HG03097 (cell line): ENCODE data around the gene TESMIN.

ENCODE experiments used
- ATAC-seq: cut with Tn5 transposase; IDR thresholded peaks from one replicate; pipeline ENCODE4 v1.9.1; 2021; ENCODE audit not compliant: unreplicated experiment, low FRiP score

TESMIN gene

GRCh38 chr11:68685656-68686380, 65.5 kb downstream of the TESMIN start:
- no peak for ATAC-seq

- ATAC-seq = no peak
Observed at GRCh38 chr11:68684385-68685356, 66.6 kb downstream of the TESMIN start, which contains the start of gene GAL. GAL (plus strand) TSS chr11:68684544; CDS start chr11:68684924, 380 bp downstream.

GRCh38 chr11:68683536-68684384, 67.6 kb downstream of the TESMIN start:
- ATAC-seq = no peak

- no peak for ATAC-seq
Observed at GRCh38 chr11:68683121-68683520, 68.2 kb downstream of the TESMIN start.

GRCh38 chr11:68682531-68682961, 68.8 kb downstream of the TESMIN start:
- no peak for ATAC-seq

- no peak for ATAC-seq
Observed at GRCh38 chr11:68680541-68681231, 70.6 kb downstream of the TESMIN start.

- ATAC-seq = no peak
Observed at GRCh38 chr11:68678031-68678441, 73.3 kb downstream of the TESMIN start.

- ATAC-seq = no peak
Observed at GRCh38 chr11:68677432-68677831, 73.9 kb downstream of the TESMIN start.

GRCh38 chr11:68674461-68674860, 76.9 kb downstream of the TESMIN start:
- ATAC-seq = no peak

GRCh38 chr11:68673991-68674390, 77.3 kb downstream of the TESMIN start:
- ATAC-seq = no peak

- no peak for ATAC-seq
Observed at GRCh38 chr11:68673306-68673945, 77.9 kb downstream of the TESMIN start.

- ATAC-seq = no peak
Observed at GRCh38 chr11:68670208-68670992, 80.9 kb downstream of the TESMIN start.

GRCh38 chr11:68669301-68670090, 81.8 kb downstream of the TESMIN start:
- no peak for ATAC-seq

GRCh38 chr11:68667511-68668500, 83.5 kb downstream of the TESMIN start:
- ATAC-seq = no peak

- ATAC-seq = no peak
Observed at GRCh38 chr11:68666849-68667248, 84.5 kb downstream of the TESMIN start.

GRCh38 chr11:68665436-68665835, 85.9 kb downstream of the TESMIN start:
- no peak for ATAC-seq

GRCh38 chr11:68664906-68665305, 86.4 kb downstream of the TESMIN start:
- no peak for ATAC-seq
